Esophagus squamous epithelium (tissue), 5 donors: ENCODE measurements around the gene NCKIPSD. TPM values are rescaled to one million over a fixed set of nuclear protein-coding genes. Genes with fewer than 3 reads are reported as not detected.
A peak's percentile ranks its signal among the peaks of the same experiment; 100 is the strongest.

Experiments
- DNase-seq: peaks from one replicate; lab custom pipeline; 2025; lab: John Stamatoyannopoulos, UW
- H3K27ac ChIP-seq, 4 donors: fragments of 200-600 bp; sonication (generic); one replicate each; pipeline ENCODE4 v1.5.1; 2016 to 2019; ENCODE audit warnings: mild to moderate bottlenecking in 1 of 4
- H3K27me3 ChIP-seq, 4 donors: fragments of 200-600 bp; sonication (generic); 1 replicate in 3 of 4; 2 replicates in 1 of 4; pipeline versions ENCODE4 v1.5.1 to v1.6.0; 2017 to 2021; ENCODE audit warnings: antibody characterized with exemption in 1 of 4
- H3K36me3 ChIP-seq, 3 donors: fragments of 200-600 bp; sonication (generic); one replicate each; pipeline ENCODE4 v1.5.1; 2016 to 2019
- H3K4me1 ChIP-seq, 3 donors: fragments of 200-600 bp; sonication (generic); one replicate each; pipeline ENCODE4 v1.5.1; 2017 to 2019
- H3K4me3 ChIP-seq, 4 donors: fragments of 200-600 bp; sonication (generic); 1 replicate in 3 of 4; 2 replicates in 1 of 4; pipeline ENCODE4 v1.5.1; 2016 to 2019; ENCODE audit warnings: mild to moderate bottlenecking in 2 of 4, moderate library complexity in 1 of 4
- H3K9me3 ChIP-seq, 3 donors: fragments of 200-600 bp; sonication (generic); one replicate each; pipeline ENCODE4 v1.5.1; 2016 to 2019
- POLR2A ChIP-seq, 4 donors: fragments of 450-650 bp; IDR thresholded peaks; one replicate each; pipeline ENCODE4 v1.6.1; 2017; ENCODE audit warnings: antibody characterized with exemption in 4 of 4, mild to moderate bottlenecking in 4 of 4, moderate library complexity in 3 of 4
- WGBS, 2 donors: methylation state at CpG; one replicate each; pipeline ENCODE4 v1.1.5; 2018; 5-methylcytosine and 5-hydroxymethylcytosine counted together
- intact Hi-C: fragments of 100-400 bp; cut with DNase I; formaldehyde crosslinking; loops from one replicate; pipeline ENCODE4 v1.15.0; 2022
- total RNA-seq, 4 donors: library from RNA; depleted of rRNA; stranded (reverse); fragments of >200 nt; gene quantifications; one replicate each; pipeline ENCODE4 v1.1.0, GENCODE V29; 2016
- TF ChIP-seq, protein P1 (sequence below), 6 experiments: fragments of 450-650 bp in 4 of 6; fragments of 200-600 bp in 2 of 6; sonication (generic) in 2 of 6; IDR thresholded peaks; one replicate each; pipeline ENCODE4 v1.5.1; 2016 to 2019; ENCODE audit warnings: antibody characterized with exemption in 6 of 6, mild to moderate bottlenecking in 4 of 6, moderate library complexity in 4 of 6
- donor health status: DM: yes; HTN: yes; CAD: no.

The NCKIPSD gene
- total RNA-seq, 4 donors from 2014 or later = 12.4 to 16.8 (median 15.0) TPM

DNA sequence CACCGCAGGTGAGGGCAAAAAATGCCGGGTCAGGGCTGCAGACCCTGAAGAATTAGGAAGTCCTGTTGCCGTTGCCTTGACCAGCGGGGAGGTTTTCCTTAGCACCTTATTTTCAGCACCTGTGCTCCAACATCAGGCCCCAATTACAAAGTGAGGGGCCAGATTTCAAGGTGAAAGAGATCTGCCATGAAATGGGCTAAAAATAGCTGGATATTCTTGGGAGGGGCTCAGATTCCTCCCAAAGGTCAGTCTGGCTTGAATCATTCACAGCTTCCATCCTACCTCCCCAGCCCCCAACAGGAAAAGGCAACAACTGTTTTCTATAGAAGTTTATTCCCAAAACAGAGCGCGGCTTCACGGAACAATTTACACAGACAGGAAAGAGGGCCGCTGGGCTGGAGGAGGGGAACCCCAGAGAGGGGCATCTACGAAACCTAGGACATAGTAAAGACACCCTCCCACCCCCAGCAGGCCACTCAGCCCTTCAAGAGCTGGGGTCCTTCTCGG, 49.5 kb downstream of the NCKIPSD start:
- Histone ChIP-seq H3K36me3 (peaks cover 0 to 25% (median 0%) of the 10 kb centered on the region in 3 donors), H3K27me3 (no peaks in the 10 kb centered on the region), H3K9me3 (no peaks in the 10 kb centered on the region), H3K4me1 (peaks cover 15 to 35% (median 19%) of the 10 kb centered on the region in 3 donors), H3K4me3 (peak overlapping the region; percentile 66 to 96 (median 90)), H3K27ac (peak overlapping the region; percentile 56 to 88 (median 86))
- TF ChIP-seq POLR2A (IDR thresholded peaks at IDR 0.05) = no peak
- TF ChIP-seq, protein P1, sequence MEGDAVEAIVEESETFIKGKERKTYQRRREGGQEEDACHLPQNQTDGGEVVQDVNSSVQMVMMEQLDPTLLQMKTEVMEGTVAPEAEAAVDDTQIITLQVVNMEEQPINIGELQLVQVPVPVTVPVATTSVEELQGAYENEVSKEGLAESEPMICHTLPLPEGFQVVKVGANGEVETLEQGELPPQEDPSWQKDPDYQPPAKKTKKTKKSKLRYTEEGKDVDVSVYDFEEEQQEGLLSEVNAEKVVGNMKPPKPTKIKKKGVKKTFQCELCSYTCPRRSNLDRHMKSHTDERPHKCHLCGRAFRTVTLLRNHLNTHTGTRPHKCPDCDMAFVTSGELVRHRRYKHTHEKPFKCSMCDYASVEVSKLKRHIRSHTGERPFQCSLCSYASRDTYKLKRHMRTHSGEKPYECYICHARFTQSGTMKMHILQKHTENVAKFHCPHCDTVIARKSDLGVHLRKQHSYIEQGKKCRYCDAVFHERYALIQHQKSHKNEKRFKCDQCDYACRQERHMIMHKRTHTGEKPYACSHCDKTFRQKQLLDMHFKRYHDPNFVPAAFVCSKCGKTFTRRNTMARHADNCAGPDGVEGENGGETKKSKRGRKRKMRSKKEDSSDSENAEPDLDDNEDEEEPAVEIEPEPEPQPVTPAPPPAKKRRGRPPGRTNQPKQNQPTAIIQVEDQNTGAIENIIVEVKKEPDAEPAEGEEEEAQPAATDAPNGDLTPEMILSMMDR (IDR thresholded peaks at IDR 0.05) = no peak
- WGBS, 2 donors = 45 to 48% methylated on average over 6 to 10 of the region's 10 CpGs
- intact Hi-C loops = no loop called here
- DNase-seq = no peak

DNA sequence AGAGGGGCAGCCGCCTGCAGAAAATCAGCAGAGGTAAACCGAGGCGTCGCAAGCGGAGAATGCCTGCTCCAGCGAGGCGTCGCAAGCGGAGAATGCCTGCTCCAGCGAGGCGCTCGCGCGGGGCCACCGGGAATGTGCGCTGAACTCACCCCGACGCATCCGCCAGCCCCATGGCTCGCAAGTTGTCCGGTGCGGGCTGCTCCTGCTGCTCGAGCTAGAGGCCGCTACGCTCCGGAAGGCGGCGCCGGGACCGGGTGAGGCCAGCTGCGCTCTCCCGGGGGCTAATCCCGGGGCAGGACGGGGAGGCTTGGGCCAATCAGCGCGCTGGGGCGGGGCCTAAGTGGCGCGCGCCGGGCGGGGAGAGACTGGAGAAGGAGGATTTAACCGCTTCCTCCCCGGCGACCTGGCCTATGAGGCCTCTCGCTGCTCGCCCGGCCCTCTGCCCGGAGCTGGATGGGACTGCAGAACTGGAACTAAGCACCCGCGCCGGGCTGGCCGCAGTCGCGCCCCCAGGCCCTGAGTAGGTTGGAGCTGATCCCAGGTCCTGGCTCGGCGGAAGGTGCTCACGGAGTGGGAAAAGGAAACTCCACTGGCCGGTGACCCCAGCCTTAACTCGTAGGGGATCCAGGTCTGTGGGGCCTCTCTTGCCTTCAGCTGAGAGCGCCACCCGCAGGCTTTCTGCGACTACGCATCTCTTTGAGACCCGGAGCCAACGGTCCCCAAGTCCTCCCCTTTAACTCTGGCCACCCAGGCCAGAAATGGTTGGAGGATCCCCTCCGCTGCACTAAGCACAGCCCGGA, 50.3 kb downstream of the NCKIPSD start, which contains the start of gene SLC26A6:
Gene SLC26A6 (minus strand): TSS at position 240 of the 800 bp plus-strand sequence. CDS start 68 bp downstream, at position 172.
- 0 to 1% methylated on average over 1 to 14 of the region's 68 CpGs for WGBS, 2 donors
- H3K9me3 ChIP-seq = no peaks in the 10 kb centered on the region
- peak within 1 kb of the TSS; percentile 66 to 96 (median 90) for H3K4me3 ChIP-seq
- peak; percentile 78 for DNase-seq
- H3K4me1 ChIP-seq = peaks cover 15 to 35% (median 19%) of the 10 kb centered on the region in 3 donors
- H3K27me3 ChIP-seq = no peaks in the 10 kb centered on the region
- peak within 1 kb of the TSS; percentile 56 to 88 (median 86) for H3K27ac ChIP-seq
- peaks cover 0 to 33% (median 0%) of the 10 kb centered on the region in 3 donors for H3K36me3 ChIP-seq
- intact Hi-C loops = no loop called here
- TF ChIP-seq, protein P1 (IDR thresholded peaks at IDR 0.05) = peak in 5 of 6 experiments; percentile 27 to 51 (median 36)
- peak in 3 of 4 donors; percentile 16 to 58 (median 25) for TF ChIP-seq POLR2A (IDR thresholded peaks at IDR 0.05)

DNA sequence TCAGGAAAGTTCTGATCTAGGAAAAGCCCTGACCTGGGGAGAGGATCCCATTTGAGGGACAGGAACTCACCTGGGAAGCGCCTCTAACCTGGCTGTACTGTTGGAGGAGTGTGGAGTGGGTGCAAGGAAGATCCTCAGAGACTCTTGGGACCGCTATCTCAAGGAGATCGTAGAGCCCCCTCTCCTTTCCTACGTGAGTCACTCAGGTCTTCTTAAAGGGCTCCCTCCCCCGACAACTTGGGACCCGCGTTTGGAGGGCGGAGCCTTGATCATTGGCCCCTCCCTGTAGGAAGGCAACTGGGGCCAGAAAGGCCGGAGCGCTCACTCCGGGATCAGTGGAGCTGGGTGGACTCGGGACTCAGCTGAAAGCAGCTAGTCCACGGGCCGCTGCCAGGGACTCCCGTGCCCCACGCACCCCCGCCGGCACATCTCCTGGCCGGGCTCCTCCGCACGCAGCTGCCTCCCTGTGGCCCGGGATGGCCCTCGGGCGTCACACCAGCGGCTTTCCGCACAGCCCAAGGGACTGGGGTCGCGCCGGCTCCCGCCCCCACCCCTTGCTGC, 51.0 kb downstream of the NCKIPSD start:
- WGBS, 2 donors = 0 to 20% methylated on average over 4 of the region's 30 CpGs
- Histone ChIP-seq H3K27me3 (no peaks in the 10 kb centered on the region), H3K27ac (peak overlapping the region; percentile 56 to 88 (median 86)), H3K4me3 (peak overlapping the region; percentile 66 to 96 (median 90)), H3K36me3 (peaks cover 0 to 40% (median 0%) of the 10 kb centered on the region in 3 donors), H3K4me1 (peaks cover 15 to 35% (median 19%) of the 10 kb centered on the region in 3 donors), H3K9me3 (no peaks in the 10 kb centered on the region)
- intact Hi-C loops = no loop called here
- TF ChIP-seq, protein P1 (IDR thresholded peaks at IDR 0.05) = peak in 1 of 6 experiments; percentile 14
- no peak for TF ChIP-seq POLR2A (IDR thresholded peaks at IDR 0.05)
- DNase-seq = no peak

DNA sequence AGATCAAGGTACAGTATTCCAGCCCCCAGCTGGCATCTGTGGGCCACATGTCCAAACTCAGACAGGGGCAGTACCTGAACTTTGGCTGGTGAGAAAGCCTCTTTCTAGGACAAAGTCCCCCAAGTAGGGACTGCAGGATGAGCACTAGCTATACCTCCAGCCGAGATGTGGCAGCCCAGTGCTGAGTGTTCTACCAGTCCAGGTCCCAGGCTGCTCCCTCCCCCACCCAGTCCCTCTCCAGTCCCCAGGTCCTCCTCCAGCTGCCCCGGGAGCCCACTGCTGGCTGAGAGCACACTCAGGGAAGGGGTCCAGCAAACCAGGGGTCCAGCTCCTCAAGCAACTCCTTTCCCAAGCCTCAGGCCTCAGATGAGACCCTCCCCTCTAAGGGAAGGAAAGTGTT, 52.0 kb downstream of the NCKIPSD start:
- Histone ChIP-seq H3K27ac (no peak overlapping the region), H3K4me3 (no peak overlapping the region)

More for the DNA sequence above, 52.0 kb downstream of the NCKIPSD start:
- 100% methylated on average over 1 of the region's 2 CpGs; no CpG with 5 or more reads in 1 of the 2 donors for WGBS, 2 donors
- TF ChIP-seq, protein P1 (IDR thresholded peaks at IDR 0.05) = no peak
- no peak for TF ChIP-seq POLR2A (IDR thresholded peaks at IDR 0.05)
- Histone ChIP-seq H3K36me3 (peaks cover 0 to 48% (median 0%) of the 10 kb centered on the region in 3 donors), H3K4me1 (peaks cover 15 to 35% (median 19%) of the 10 kb centered on the region in 3 donors), H3K27me3 (no peaks in the 10 kb centered on the region), H3K9me3 (no peaks in the 10 kb centered on the region)
- no peak for DNase-seq
- intact Hi-C loops = no loop called here
